ENCODE results near the gene GSTM1.

- no peak for TF ChIP-seq POLR2AphosphoS5 (IDR thresholded peaks at IDR 0.05)
- no peak for TF ChIP-seq CTCF (IDR thresholded peaks at IDR 0.05 in 8 of 11, conservative IDR thresholded peaks at IDR 0.05 in 3 of 11)
These were observed 30.9 kb downstream of the GSTM1 start for GRCh38 chr1:109718495-109718894.
